NCI-H1105 (cell line): ENCODE measurements around the gene TM4SF18.
"Not testable (repeated sequence)": the region's sequence is repeated elsewhere in the genome, so short reads cannot be mapped to it uniquely, and the experiment has no call there.

Source experiments
- DNase-seq: peaks from one replicate; lab custom pipeline; 2025; lab: John Stamatoyannopoulos, UW

The TM4SF18 gene, protein sequence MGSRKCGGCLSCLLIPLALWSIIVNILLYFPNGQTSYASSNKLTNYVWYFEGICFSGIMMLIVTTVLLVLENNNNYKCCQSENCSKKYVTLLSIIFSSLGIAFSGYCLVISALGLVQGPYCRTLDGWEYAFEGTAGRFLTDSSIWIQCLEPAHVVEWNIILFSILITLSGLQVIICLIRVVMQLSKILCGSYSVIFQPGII

DNA sequence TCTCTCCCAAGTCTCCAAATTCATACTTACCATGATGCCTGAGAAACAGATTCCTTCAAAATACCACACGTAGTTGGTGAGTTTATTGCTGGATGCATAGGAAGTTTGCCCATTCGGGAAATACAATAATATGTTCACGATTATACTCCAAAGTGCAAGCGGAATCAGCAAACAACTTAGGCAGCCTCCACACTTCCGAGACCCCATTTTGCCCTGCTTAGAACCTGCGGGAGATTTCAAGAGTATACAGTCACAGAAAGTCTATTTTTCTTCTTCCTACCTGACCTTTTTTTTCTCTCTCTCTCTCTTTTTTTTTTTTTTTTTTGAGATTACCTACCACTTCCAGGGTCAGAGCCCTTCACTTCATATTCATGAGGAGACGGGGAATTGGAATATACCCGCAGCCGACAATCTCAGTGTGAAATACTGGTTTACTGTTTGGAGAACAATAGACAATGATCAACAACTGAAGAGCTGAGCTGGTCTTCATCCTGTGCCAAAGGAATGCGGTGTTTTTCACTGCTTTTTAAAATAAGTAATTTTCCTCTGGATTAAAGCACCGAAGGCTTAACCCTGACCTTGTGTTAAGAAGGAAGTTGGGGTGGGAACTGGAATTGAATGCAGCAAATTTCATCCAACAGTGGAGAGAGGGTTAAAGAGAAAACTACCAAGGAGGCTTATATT lies at the start of gene TM4SF18:
TM4SF18 (minus strand) TSS at position 461 of the 684 bp plus-strand sequence; CDS start at position 207, 254 bp downstream.
- no peak for DNase-seq

DNA sequence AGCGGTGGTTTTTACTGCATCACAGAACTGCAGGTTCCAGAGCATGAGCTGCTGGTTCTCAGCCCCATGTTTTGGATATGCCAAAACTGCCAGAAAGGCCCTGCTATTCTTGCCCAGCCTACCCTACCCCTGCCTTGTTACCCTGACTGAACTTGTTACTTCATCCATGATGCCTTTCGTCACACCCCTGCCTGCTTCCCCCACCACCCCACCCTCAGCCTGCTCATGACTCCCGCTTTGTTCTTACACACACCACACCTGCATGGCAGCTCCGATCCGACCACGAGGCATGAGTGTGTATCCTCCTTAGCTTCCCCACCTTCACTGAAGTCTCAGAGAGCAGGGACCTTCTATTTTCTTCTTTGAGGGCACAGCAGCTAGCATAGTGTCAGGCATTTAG lies 49.1 kb upstream of the TM4SF18 start:
- no peak for DNase-seq

DNA sequence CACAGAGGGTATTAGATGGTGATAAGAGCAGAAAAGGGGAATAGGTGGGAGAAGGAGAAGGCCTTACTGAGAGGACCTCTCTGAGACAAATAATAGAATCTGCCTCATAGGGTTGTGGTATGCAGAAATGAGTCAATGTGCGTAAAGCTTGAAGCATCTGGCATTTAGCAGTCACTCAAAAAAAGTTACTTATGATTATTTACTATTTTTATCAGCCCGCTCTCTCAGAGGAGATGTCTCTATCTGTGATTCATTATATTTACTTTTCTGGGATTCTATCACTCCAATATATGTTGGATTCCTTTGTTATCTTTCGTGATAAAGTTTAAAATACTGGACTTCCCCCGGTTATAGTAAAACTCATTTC lies 48.6 kb upstream of the TM4SF18 start:
- DNase-seq, result no peak

DNA sequence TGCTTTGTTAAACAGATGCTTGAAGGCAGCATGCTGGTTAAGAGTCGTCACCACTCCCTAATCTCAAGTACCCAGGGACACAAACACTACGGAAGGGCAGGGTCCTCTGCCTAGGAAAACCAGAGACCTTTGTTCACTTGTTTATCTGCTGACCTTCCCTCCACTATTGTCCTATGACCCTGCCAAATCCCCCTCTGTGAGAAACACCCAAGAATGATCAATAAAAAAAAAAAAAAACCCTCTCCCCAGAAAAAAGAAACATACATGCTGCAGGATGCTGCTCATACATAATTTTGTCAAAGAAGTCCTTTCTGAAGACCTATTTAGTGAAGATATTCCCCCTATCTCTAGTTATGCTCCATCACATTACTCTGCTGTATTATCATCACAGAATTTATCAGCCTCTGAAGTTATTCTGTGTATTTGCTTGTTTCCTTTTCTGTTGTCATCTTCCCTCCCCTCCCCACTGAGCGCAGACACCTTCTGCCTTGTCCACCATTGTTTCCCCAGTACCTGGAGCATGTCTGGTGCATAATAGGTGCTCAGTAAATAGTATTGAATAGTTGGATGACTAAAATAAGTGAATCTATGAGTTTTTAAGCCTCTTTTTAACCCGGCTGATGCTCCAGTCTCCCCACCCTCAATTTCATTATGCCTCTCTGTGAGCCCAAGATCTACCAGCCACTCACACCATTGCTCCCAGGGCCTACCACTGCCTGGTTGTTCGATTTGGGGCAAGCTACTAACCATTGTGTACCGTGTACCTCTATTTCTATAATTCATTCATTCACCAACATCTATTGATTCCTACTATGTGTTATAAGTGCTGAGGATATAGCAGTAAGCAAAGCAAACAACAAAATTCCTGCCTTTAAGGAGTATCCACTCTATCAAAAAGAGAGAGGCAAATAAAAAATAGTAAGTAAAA lies 48.0 kb upstream of the TM4SF18 start:
- DNase-seq, result no peak

DNA sequence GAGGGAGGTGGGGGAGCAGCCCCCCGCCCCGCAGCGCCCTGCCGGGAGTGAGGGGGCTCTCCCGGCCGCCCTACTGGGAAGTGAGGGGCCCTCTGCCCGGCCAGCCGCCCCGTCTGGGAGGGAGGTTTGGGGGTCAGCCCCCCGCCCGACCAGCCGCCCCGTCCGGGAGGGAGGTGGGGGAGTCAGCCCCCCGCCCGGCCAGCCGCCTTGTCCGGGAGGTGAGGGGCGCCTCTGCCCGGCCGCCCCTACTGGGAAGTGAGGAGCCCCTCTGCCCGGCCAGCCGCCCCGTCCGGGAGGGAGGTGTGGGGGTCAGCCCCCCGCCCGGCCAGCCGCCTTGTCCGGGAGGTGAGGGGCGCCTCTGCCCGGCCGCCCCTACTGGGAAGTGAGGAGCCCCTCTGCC lies 46.8 kb upstream of the TM4SF18 start:
- DNase-seq, result not testable (repeated sequence)

DNA sequence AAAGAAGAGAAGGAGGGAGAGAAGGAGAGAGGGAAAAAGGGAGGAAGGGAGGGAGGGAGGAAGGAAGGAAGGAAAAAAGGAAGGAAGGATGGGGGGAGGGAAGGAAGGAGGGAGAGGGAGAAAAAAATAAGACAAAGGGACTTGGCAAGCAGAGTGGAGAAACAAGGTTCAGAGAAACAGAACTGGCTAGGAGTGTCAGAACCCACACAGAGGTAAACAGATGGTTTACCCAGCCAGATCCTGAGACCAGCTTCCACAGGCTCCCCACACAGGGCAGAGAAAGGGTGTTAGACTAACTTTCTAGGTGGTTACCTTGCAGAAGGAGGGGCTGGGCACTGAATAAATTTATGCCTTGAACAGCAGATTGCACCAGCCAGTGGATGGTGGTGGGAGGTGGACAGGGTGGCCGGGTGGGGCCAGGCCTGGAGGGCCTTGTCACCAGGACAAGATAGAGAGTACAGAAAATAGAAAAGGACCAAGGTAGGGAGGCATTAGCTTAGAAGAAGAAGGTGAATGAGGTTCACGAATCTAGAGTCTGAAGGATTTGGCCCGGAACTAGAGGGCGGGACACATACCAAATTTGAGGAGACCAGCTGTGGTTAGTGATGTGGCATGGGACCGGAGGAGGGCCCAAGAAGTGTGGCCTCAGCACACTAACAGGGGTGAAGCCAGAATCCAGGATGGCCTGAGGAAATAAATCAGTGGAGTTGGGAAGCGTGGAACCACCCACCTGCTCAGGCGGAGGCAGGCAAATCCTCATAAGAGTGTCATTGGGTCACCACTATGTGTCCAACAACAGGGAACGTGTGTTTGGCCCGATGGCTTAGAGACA lies 45.3 kb upstream of the TM4SF18 start:
- DNase-seq, result no peak

DNA sequence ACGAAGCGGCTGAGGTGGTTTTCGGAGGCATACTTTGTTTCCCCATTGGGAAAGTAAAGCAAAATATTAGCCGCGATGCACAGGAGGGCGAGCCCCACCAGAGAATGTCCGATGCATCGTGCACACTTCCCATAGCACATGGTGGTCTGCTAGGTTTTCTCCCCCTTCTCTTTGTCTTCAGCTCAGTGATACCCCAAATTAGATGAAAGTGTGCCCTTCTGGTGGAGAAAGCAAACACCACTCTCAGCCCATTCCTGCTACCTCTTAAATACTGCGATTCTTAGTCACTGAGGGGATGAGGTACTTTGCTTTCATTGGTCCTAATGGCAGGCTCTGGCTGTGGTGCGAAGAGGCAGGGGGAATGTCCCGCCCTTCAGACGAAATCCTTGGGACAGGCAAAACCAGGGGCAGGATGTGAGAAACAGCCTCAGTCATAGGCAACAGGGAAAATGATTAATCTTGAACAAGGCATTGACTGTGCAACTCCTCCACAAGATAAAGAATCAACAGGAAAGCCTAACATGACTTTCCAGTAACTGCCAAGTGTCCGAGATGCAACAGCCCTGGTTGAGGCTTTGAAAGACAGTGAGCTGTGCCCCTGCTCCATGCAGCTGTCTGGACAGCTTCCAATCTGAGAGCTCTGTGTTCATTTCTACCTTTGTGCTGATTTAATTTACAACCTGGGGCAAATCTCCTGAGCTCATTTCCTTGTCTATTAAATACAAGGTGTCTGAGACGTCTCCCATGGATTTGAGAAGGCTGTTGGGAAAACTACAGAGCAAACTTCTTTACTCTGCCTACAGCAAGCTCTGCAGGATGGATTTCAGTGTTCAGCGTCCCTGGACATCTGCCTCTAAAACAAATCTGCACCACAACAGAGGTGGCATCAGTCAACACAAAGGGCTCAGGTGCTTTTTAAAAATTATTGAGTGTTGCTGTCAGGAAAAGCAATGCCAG lies 44.2 kb upstream of the TM4SF18 start, which contains the start of gene TM4SF1:
TM4SF1 (minus strand) TSS at position 242 of the 957 bp plus-strand sequence; CDS start at position 140, 102 bp downstream.
- no peak for DNase-seq

DNA sequence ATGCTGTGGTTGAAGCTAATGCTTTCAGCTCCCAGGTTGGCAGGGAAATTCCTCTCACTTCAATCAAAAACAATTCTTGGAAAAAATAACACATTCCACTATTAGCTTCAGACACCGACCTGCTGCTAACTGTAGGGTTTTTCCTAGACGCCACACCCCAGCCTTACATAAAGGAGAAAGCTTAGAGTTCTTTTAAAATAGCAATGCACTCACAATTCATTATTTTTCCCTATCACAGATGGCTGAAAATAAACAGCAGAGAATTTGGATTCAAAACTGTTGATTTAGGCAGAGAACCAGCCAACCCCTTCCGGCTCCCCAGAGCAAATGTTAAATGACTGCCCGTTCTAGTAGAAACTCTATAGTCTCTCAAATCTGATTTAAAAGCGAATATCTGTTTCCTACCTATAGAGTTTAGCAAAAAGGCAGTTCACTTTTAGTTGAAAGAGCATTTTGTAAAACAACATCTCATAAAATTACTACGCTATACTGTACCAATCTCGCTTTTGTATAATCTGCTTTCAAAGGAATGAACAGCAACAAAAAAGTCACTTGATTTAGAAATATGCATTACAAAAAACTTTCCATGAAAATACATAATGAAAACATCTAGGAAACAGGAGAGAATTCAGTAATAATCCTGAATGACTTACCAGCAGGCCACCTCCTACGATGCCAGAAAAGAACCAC lies 43.4 kb upstream of the TM4SF18 start:
- DNase-seq, result no peak

DNA sequence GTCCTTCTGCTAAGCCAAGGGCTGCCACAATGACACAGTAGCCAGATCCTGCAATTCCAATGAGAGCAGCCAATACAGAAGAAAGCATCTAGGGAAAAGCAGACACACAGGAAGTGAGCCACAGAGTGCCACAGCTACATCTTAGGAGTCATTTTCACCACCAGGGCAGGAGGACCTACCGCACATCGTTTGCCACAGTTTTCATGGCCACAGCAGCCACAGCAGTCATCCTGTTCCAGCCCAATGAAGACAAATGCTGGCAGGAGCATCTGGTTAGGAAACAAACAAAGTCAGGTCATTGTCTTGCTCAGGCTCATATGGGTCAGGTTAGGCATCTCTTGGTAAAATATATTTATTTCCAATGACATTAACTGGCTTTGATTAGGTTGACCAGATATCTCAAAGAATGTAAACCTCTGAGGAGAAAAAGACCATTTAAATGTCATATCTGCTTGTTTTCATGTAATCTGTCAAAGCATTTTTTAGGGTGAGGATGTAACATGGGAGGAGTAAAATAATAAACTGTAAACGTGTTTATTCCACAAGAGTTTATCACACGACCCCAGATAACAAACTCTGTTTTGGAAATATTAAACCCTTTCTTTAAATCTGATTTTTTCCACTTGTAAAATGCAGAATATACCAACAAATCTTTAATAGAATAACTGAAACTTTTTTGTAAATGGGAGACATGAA lies 42.2 kb upstream of the TM4SF18 start:
- no peak for DNase-seq

DNA sequence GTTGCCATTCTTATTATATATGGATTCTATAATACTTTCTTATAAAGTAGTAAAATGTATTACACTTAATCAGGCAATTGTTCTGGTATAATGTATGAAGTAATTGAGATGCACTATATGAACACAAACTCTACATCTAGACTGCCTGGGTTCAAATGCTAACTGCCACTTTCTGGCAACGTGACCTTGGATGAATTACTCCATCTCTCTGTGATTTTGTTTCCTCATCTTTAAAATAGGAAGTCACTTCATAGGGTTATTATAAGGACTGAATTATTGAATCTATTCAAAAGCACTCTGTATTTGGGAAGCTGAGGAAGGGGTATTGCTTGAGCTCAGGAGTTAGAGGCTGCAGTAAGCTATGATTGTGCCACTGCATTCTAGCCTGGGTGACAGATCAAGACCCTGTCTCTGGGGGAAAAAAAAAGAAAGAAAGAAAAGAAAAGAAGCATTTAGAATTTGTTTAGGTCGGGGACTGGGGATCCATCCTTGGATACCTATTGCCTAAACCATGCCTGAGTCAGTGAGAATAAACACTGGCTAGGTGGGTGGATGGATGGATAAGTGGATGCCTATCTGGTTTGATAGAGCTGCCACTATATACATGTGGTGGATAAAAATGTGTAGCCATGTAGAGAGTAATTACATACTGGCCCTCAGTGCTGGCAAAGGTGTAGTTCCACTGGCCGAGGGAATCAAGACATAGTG lies 41.5 kb upstream of the TM4SF18 start:
- DNase-seq, result no peak

DNA sequence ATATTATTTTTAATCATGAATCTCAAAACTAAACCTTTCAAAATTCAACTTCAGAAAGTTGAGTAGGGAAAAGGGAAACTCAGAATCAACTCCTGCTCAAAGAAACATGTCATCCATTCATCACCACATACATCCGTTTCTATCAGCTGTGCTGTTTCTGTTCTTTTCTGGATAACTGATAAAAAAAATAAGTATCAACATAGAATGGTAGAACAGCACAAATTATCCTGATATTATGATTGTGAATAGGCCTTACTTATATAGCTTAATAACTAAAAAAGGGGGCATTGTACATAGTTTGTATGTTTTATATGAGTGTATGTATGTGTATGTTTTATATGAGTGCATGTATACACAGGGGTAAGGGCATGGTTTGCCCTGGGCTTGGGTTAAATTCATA lies 41.0 kb upstream of the TM4SF18 start:
- DNase-seq, result no peak

DNA sequence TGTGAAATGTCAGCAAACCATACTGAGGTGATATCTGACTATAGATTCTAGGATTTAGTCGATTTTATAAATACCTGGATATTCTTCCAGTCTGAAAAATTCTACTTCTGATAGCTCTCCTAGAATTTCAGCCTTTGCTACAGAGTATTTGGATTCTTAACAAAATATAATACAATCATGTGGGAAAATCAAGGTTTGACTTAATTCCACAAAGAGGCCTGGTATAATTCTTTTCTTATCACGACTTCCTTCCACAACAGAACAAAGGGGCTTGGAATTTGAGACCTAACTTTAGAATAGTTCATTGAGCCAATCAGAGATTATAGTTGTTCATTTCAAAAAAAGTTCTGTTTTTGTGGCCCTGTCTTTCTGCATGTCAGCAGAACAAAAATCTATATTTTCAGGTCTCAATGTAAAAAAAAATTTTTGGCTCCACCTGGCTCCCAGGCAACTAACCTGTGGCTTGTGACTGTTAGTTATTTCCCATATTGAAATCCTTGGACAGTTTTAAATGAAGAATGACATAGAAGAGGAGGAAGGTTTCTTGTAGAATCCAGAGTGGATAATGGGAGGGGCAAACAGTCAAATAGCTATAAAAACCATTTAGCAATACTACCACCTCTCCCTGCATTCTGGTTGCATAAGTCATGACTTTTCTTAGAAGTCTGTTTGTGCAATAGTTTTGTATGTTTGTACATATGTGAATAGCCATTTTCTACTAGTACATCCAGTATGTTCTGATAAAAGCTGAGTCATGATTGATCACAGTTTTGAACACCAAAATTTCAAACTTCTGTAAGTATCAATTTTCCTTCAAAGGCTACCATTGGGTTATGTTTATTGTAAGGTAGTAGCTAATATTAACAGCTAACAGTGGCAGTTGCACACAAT lies 40.0 kb upstream of the TM4SF18 start:
- DNase-seq, result no peak

DNA sequence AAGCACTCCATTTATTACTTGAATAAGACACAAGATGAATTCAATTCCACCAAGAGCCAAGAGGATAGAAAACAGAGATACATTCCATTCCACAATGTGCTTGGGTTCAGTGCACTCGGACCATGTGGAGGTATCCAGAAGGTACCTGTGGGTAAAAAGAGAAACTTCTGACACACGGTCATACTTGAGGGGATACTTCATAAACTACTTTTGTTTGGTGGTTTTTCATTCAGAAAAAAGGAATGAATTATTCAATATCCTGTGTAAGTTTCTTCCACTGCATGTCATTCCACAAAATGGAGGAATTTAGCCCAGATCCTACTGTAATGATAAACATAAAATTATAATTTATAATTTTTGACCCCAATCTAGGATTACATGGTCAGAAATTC lies 38.3 kb upstream of the TM4SF18 start:
- no peak for DNase-seq

DNA sequence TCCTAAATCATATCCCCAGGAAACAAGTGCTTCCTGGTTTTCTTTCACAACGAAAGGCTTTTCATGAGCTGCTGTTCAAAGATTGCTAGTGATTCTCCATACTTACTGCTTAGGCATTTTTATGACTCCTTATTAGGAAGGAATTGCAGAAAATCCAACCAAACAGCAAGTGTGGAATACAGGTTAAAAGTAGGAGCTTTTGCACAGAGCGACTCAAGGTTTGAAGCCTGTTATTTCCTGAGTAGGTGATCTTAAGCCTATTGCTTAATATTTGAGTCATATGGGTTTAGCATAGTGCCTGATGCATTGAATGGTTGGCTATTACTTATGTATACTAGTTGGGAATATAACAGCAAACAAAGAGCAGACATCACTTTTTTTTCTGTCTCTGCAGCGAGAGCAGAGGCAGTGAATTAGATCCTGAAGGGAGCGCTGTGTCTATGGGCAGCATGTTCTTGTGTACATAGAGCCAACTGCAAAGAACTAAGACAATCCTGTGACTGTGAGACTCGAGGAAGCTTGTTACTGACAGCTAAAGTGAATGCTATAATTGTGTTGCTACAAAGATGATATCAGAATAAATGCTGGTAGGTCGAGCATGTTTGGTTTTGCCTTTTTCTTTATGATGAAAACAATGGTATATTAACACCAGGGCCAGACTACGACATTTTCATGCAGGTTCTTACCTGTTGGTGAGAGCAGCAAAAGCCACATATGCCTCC lies 37.7 kb upstream of the TM4SF18 start:
- no peak for DNase-seq

DNA sequence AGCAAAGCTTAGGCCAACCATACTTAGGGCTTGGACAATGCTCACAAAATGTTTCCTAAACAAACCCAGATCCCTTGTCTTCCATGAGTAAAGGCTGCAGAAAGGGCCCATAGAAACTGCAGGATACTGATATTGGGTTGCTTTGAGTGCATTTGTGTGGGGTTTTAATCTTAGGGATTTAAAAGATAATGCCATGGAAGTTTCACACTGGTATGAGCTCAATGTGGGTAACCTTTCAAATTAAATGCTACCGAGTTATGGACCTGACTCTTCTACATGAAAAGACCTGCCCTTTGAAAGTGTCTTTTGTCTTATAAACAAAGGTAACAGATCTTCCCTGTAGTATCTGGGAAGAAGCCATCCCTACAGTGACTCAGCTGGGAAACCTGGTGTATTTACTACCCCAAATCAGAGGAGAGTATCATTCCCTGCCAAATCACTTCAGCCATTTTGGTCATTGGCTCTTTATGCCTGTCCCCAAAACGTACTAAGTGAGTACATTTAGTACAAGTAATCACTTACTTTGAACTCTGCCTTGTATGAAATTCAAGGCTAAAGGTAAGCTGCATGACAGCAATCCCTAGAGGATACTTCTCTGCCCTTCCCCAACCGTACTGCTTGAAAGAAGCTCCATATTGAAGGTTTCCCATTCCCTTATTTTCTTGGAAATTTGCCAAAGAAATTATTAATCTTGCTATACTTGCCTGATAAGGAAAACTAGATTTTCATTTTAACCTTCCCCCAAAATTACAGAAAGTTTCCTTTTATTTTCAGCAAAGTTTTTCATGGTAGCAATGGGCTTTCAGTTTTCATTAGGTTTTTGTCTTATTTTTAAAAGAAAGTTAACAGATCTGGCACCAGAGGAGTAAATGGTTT lies 36.8 kb upstream of the TM4SF18 start:
- DNase-seq, result no peak
